ENCODE data around the gene OR1K1. TPM values are rescaled to one million over a fixed set of nuclear protein-coding genes. Genes with fewer than 3 reads are reported as not detected.
A peak's percentile ranks its signal among the peaks of the same experiment; 100 is the strongest.
"Not testable (repeated sequence)": the region's sequence is repeated elsewhere in the genome, so short reads cannot be mapped to it uniquely, and the experiment has no call there.

Gene OR1K1
- total and polyA plus RNA-seq, 2 donors (not counting 3 experiments of a cell fraction or from before 2014, with no cell fraction given) = not detected

- intact Hi-C loops (cut with micrococcal nuclease) (no loop called here), dilution Hi-C loops (cut with MboI; ENCODE audit: extremely low pct_ligation_motif_present, low sequenced_read_pairs) (no loop called here)
- Histone ChIP-seq H3K4me2 (ENCODE audit: insufficient read depth, low read length) (no peak overlapping the region), H3K4me3 (replicated peaks in 1 of 3; ENCODE audit: insufficient read depth in 1 of 3, low read depth in 1 of 3, low read length in 3 of 3) (no peak overlapping the region), H3K36me3 (ENCODE audit: control insufficient read depth in 2 of 2, extremely low read depth in 1 of 2, insufficient read depth in 2 of 2, low read length in 2 of 2) (no peaks in the 10 kb centered on the region), H4K20me1 (replicated peaks; ENCODE audit: control insufficient read depth, extremely low read depth, insufficient read depth, low read length) (no peaks in the 10 kb centered on the region), H3K9me1 (replicated peaks; ENCODE audit: control insufficient read depth, extremely low read depth, insufficient read depth, low read length) (no peaks in the 10 kb centered on the region), H3K79me2 (ENCODE audit: control insufficient read depth, insufficient read depth, low read length) (no peaks in the 10 kb centered on the region), H3K9ac (replicated peaks; ENCODE audit: extremely low read depth, insufficient read depth, low read length) (no peak overlapping the region), H3K4me1 (ENCODE audit: control insufficient read depth, extremely low read depth, insufficient read depth, low read length) (peaks cover 7% of the 10 kb centered on the region), H3K9me3 (replicated peaks; ENCODE audit: control insufficient read depth, insufficient read depth, low read length) (no peaks in the 10 kb centered on the region), H3K27ac (ENCODE audit: insufficient read depth, low read depth, low read length) (no peak overlapping the region), H2AFZ (ENCODE audit: low read depth, low read length) (no peak overlapping the region), H3K27me3 (ENCODE audit: control insufficient read depth in 2 of 2, insufficient read depth in 2 of 2, low read length in 2 of 2) (no peaks in the 10 kb centered on the region)
- ChIA-PET CTCF (interaction anchor here (1.1 to 2.6 kb wide), 3 partner anchors 9 to 154 kb away, joined by 3 to 10 read pairs (median 3); partner anchors contain the start of gene PDCL), POLR2A (no interaction called here)
- no TSS peak for BruUV-seq (replicated peaks)
- TF ChIP-seq POLR2A (IDR thresholded peaks at IDR 0.05; ENCODE audit: low read depth, low read length) = no peak
- TF ChIP-seq JUN (IDR thresholded peaks at IDR 0.05; ENCODE audit: borderline replicate concordance, insufficient read depth, insufficient read length, low read depth) = no peak
- TF ChIP-seq MAX (IDR thresholded peaks at IDR 0.05; ENCODE audit: insufficient read depth, insufficient read length) = no peak
- TF ChIP-seq GATA2 (IDR thresholded peaks at IDR 0.05; ENCODE audit: insufficient read depth, insufficient read length, low read depth, low read length) = no peak
- TF ChIP-seq FOS (IDR thresholded peaks at IDR 0.05; ENCODE audit: borderline replicate concordance, insufficient read depth, low read length) = no peak
- FAIRE-seq (no peak), DNase-seq (ENCODE audit: low read depth, low spot score) (no peak)
Measured at GRCh38 chr9:122837266-122837850, 37.4 kb downstream of the OR1K1 start.

GRCh38 chr9:122838441-122838840 is 38.5 kb downstream of the OR1K1 start:
- H3K4me3 ChIP-seq (replicated peaks in 1 of 3; ENCODE audit: insufficient read depth in 1 of 3, low read depth in 1 of 3, low read length in 3 of 3); H2AFZ ChIP-seq (ENCODE audit: low read depth, low read length); FAIRE-seq; BruUV-seq (replicated peaks); dilution Hi-C loops (cut with MboI; ENCODE audit: extremely low pct_ligation_motif_present, low sequenced_read_pairs); H3K27me3 ChIP-seq (ENCODE audit: control insufficient read depth in 2 of 2, insufficient read depth in 2 of 2, low read length in 2 of 2); H3K9ac ChIP-seq (replicated peaks; ENCODE audit: extremely low read depth, insufficient read depth, low read length); DNase-seq (ENCODE audit: low read depth, low spot score); H3K9me1 ChIP-seq (replicated peaks; ENCODE audit: control insufficient read depth, extremely low read depth, insufficient read depth, low read length); H4K20me1 ChIP-seq (replicated peaks; ENCODE audit: control insufficient read depth, extremely low read depth, insufficient read depth, low read length); POLR2A ChIA-PET; intact Hi-C loops (cut with micrococcal nuclease); H3K4me1 ChIP-seq (ENCODE audit: control insufficient read depth, extremely low read depth, insufficient read depth, low read length); H3K36me3 ChIP-seq (ENCODE audit: control insufficient read depth in 2 of 2, extremely low read depth in 1 of 2, insufficient read depth in 2 of 2, low read length in 2 of 2); H3K4me2 ChIP-seq (ENCODE audit: insufficient read depth, low read length); H3K27ac ChIP-seq (ENCODE audit: insufficient read depth, low read depth, low read length); H3K79me2 ChIP-seq (ENCODE audit: control insufficient read depth, insufficient read depth, low read length); H3K9me3 ChIP-seq (replicated peaks; ENCODE audit: control insufficient read depth, insufficient read depth, low read length): not testable (repeated sequence)
- CTCF ChIA-PET = interaction anchor here (0.6 to 2.6 kb wide), 9 partner anchors 10 to 739 kb away, joined by 3 to 10 read pairs (median 3); partner anchors contain the start of gene PDCL
- TF ChIP-seq CTCF (IDR thresholded peaks at IDR 0.05; ENCODE audit: extremely low read depth in 1 of 2, insufficient read depth in 1 of 2, low read depth in 1 of 2, low read length in 2 of 2) = peak in 1 of 2 donors; percentile 19

All from endothelial cell of umbilical vein (primary cell).